GM12873 (cell line): Measurements from ENCODE around the gene AOC1.

Source experiments
- CTCF ChIP-seq: IDR thresholded peaks from 2 replicates; pipeline ENCODE4 v1.5.1; 2012; ENCODE audit warnings: low read depth, mild to moderate bottlenecking, moderate library complexity, low read length, control low read depth; ENCODE audit not compliant: insufficient read depth; ENCODE audit errors: missing control alignments

The AOC1 gene

GRCh38 chr7:150862356-150862755 lies 10.0 kb downstream of the AOC1 start:
- TF ChIP-seq CTCF = no peak

- TF ChIP-seq CTCF = no peak
These were observed 11.6 kb downstream of the AOC1 start for GRCh38 chr7:150863946-150864345.

- TF ChIP-seq CTCF = no peak
These were observed 14.7 kb downstream of the AOC1 start for GRCh38 chr7:150866932-150867564.

- TF ChIP-seq CTCF = no peak
These were observed 15.3 kb downstream of the AOC1 start for GRCh38 chr7:150867605-150868004.

- no peak for TF ChIP-seq CTCF
These were observed 17.1 kb downstream of the AOC1 start for GRCh38 chr7:150869467-150869866.

GRCh38 chr7:150871601-150872000 lies 19.3 kb downstream of the AOC1 start:
- TF ChIP-seq CTCF = no peak

- TF ChIP-seq CTCF = no peak
These were observed 22.3 kb downstream of the AOC1 start for GRCh38 chr7:150874401-150875198.
